GM21515 (cell line): ENCODE results near the gene NBR1.
A peak's percentile ranks its signal among the peaks of the same experiment; 100 is the strongest.
"Not testable (repeated sequence)": the region's sequence is repeated elsewhere in the genome, so short reads cannot be mapped to it uniquely, and the experiment has no call there.

Source experiments
- ATAC-seq: cut with Tn5 transposase; IDR thresholded peaks from one replicate; pipeline ENCODE4 v1.9.1; 2021; ENCODE audit not compliant: unreplicated experiment

Gene NBR1

GRCh38 chr17:43170766-43171585 is at the start of gene NBR1:
TSS of gene NBR1 (plus strand) at chr17:43171214. CDS start at chr17:43175800, 4,586 bp downstream.
- peak; percentile 73 for ATAC-seq

- ATAC-seq = peak; percentile 93
These were observed 45.7 kb upstream of the NBR1 start, which contains the start of gene BRCA1 for GRCh38 chr17:43125133-43125966. TSS of gene BRCA1 (minus strand) at chr17:43125364. CDS start at chr17:43124096, 1,268 bp downstream.

- no peak for ATAC-seq
These were observed 44.8 kb upstream of the NBR1 start for GRCh38 chr17:43125967-43126910.

- ATAC-seq = no peak
These were observed 44.1 kb upstream of the NBR1 start for GRCh38 chr17:43126911-43127290.

GRCh38 chr17:43127333-43127876 is 43.6 kb upstream of the NBR1 start:
- not testable (repeated sequence) for ATAC-seq

GRCh38 chr17:43129671-43130010 is 41.4 kb upstream of the NBR1 start:
- no peak for ATAC-seq

- no peak for ATAC-seq
These were observed 38.9 kb upstream of the NBR1 start for GRCh38 chr17:43132117-43132516.

- not testable (repeated sequence) for ATAC-seq
These were observed 37.6 kb upstream of the NBR1 start for GRCh38 chr17:43133439-43133838.

GRCh38 chr17:43134774-43135453 is 36.1 kb upstream of the NBR1 start:
- ATAC-seq = no peak

GRCh38 chr17:43135454-43135819 is 35.6 kb upstream of the NBR1 start:
- ATAC-seq = no peak

GRCh38 chr17:43136574-43136973 is 34.4 kb upstream of the NBR1 start:
- ATAC-seq = not testable (repeated sequence)

GRCh38 chr17:43138531-43138930 is 32.5 kb upstream of the NBR1 start:
- not testable (repeated sequence) for ATAC-seq

- no peak for ATAC-seq
These were observed 30.4 kb upstream of the NBR1 start for GRCh38 chr17:43140396-43141332.

GRCh38 chr17:43142153-43142552 is 28.9 kb upstream of the NBR1 start:
- no peak for ATAC-seq

GRCh38 chr17:43143201-43143600 is 27.8 kb upstream of the NBR1 start:
- no peak for ATAC-seq

- ATAC-seq = no peak
These were observed 24.4 kb upstream of the NBR1 start for GRCh38 chr17:43146649-43147048.

- no peak for ATAC-seq
These were observed 19.0 kb upstream of the NBR1 start for GRCh38 chr17:43151880-43152456.

- ATAC-seq = not testable (repeated sequence)
These were observed 17.7 kb upstream of the NBR1 start for GRCh38 chr17:43153197-43153835.
